GM18858 (cell line): ENCODE results near the gene MEIS3.

Experiments
- ATAC-seq: cut with Tn5 transposase; IDR thresholded peaks from one replicate; pipeline ENCODE4 v1.9.1; 2021; ENCODE audit not compliant: unreplicated experiment

Gene MEIS3

GRCh38 chr19:47435883-47436417 lies 16.6 kb upstream of the MEIS3 start:
- no peak for ATAC-seq

- no peak for ATAC-seq
Observed at GRCh38 chr19:47435196-47435595, 15.9 kb upstream of the MEIS3 start.

GRCh38 chr19:47434088-47434487 lies 14.8 kb upstream of the MEIS3 start:
- no peak for ATAC-seq

- no peak for ATAC-seq
Observed at GRCh38 chr19:47433121-47433520, 13.8 kb upstream of the MEIS3 start.

GRCh38 chr19:47432499-47432898 lies 13.2 kb upstream of the MEIS3 start:
- ATAC-seq, result no peak

- no peak for ATAC-seq
Observed at GRCh38 chr19:47432091-47432490, 12.8 kb upstream of the MEIS3 start.

- no peak for ATAC-seq
Observed at GRCh38 chr19:47430041-47430802, 10.9 kb upstream of the MEIS3 start.

- no peak for ATAC-seq
Observed at GRCh38 chr19:47429140-47429793, 9.9 kb upstream of the MEIS3 start.

GRCh38 chr19:47428177-47428894 lies 9.0 kb upstream of the MEIS3 start:
- no peak for ATAC-seq

GRCh38 chr19:47427241-47428176 lies 8.2 kb upstream of the MEIS3 start:
- ATAC-seq, result no peak

GRCh38 chr19:47423203-47423882 lies 4.0 kb upstream of the MEIS3 start:
- no peak for ATAC-seq

- ATAC-seq, result no peak
Observed at GRCh38 chr19:47422417-47423163, 3.3 kb upstream of the MEIS3 start.

GRCh38 chr19:47421844-47422395 lies 2.6 kb upstream of the MEIS3 start:
- no peak for ATAC-seq

GRCh38 chr19:47421244-47421786 lies 2.0 kb upstream of the MEIS3 start:
- ATAC-seq, result no peak

- ATAC-seq, result no peak
Observed at GRCh38 chr19:47419789-47420188, 462 bp upstream of the MEIS3 start.

- no peak for ATAC-seq
Observed at GRCh38 chr19:47418692-47419029, 666 bp downstream of the MEIS3 start.

GRCh38 chr19:47417746-47418691 lies 1.3 kb downstream of the MEIS3 start:
- ATAC-seq, result no peak
